Measurements from ENCODE around the gene PGAM5. TPM values are rescaled to one million over a fixed set of nuclear protein-coding genes. Genes with fewer than 3 reads are reported as not detected.
"Not testable (repeated sequence)": the region's sequence is repeated elsewhere in the genome, so short reads cannot be mapped to it uniquely, and the experiment has no call there.

The PGAM5 gene
- total RNA-seq, 1 donor from 2014 or later, result 80.7 TPM

- no peaks in the 10 kb centered on the region for H3K27me3 Mint-ChIP-seq (ENCODE audit: low read depth)
- no peak overlapping the region for H3K27ac Mint-ChIP-seq
These were observed 36.8 kb downstream of the PGAM5 start for GRCh38 chr12:132747395-132747794.

DNA sequence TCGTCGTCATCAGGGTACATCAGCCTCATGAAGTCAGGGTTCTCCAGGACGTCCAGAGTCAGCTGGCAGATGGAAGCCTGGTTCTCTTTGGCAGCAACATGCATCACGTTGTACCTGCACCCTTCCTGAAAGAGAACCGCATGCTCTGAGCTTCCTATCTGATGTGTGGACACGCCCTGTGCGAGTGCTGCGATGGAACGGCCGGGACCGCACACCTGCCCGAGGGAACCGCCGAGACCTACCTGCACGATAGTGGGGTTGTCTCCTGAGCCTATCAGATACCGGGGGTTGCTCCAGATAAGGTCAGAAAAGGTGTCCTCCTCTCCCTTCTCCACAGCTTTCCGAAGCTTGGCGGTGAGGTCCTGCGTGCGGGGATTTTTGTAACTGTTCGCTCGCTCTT is 37.3 kb downstream of the PGAM5 start:
- no peaks in the 10 kb centered on the region for H3K9me3 Mint-ChIP-seq
- peaks cover 3% of the 10 kb centered on the region for H3K4me1 Mint-ChIP-seq (ENCODE audit: low read depth)
- H3K4me3 Mint-ChIP-seq (ENCODE audit: low read depth), result no peak overlapping the region
- H3K27ac Mint-ChIP-seq, result no peak overlapping the region
- peaks cover 86% of the 10 kb centered on the region for H3K36me3 Mint-ChIP-seq (ENCODE audit: low read depth)
- DNase-seq (ENCODE audit: low spot score), result no peak
- intact Hi-C loops (cut with micrococcal nuclease), result no loop called here
- H3K27me3 Mint-ChIP-seq (ENCODE audit: low read depth), result no peaks in the 10 kb centered on the region

More at GRCh38 chr12:132747395-132747794, 36.8 kb downstream of the PGAM5 start:
- DNase-seq (ENCODE audit: low spot score), result no peak
- H3K4me1 Mint-ChIP-seq (ENCODE audit: low read depth), result peaks cover 7% of the 10 kb centered on the region
- intact Hi-C loops (cut with micrococcal nuclease), result no loop called here
- no peak overlapping the region for H3K4me3 Mint-ChIP-seq (ENCODE audit: low read depth)
- no peaks in the 10 kb centered on the region for H3K9me3 Mint-ChIP-seq
- peaks cover 88% of the 10 kb centered on the region for H3K36me3 Mint-ChIP-seq (ENCODE audit: low read depth)

DNA sequence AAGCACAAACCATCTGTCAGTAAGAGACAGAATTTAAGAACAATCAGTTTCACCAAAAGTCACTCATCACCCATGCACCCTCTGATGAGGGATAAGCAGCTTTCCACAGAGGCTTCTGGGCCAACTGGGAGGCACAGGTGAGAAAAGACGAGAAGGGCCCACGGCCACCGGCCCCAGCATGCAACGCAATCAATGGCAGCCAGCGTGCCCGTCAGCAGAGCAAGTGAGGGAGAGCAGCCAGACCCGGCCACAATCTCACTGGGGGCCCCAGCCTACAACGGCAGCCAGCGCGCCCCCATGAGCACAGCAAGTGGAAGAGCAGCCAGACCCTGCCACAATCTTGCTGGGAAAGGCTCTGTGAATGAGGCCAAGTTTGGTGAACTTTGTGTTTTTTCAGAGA is 37.7 kb downstream of the PGAM5 start:
- Mint-ChIP-seq H3K27me3 (ENCODE audit: low read depth) (no peaks in the 10 kb centered on the region), H3K4me3 (ENCODE audit: low read depth) (no peak overlapping the region), H3K4me1 (ENCODE audit: low read depth) (peaks cover 3% of the 10 kb centered on the region), H3K27ac (no peak overlapping the region), H3K9me3 (no peaks in the 10 kb centered on the region), H3K36me3 (ENCODE audit: low read depth) (peaks cover 85% of the 10 kb centered on the region)
- no peak for DNase-seq (ENCODE audit: low spot score)
- intact Hi-C loops (cut with micrococcal nuclease), result no loop called here

DNA sequence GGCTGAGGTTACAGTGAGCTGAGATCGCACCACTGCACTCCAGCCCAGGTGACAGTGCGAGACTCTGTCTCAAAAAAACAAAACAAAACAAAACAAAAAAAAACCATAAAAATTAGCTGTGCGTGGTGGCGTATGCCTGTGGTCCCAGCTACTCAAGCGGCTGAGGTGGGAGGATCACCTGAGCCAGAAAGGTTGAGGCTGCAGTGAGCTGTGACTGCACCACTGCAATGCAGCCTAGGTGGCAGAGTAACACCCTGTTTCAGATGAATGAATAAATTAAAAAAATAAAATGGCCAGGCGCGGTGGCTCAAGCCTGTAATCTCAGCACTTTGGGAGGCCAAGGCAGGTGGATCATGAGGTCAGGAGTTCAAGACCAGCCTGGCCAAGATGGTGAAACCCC is 43.0 kb downstream of the PGAM5 start:
- H3K4me3 Mint-ChIP-seq (ENCODE audit: low read depth); H3K9me3 Mint-ChIP-seq; intact Hi-C loops (cut with micrococcal nuclease); H3K27me3 Mint-ChIP-seq (ENCODE audit: low read depth); DNase-seq (ENCODE audit: low spot score); H3K4me1 Mint-ChIP-seq (ENCODE audit: low read depth); H3K27ac Mint-ChIP-seq: not testable (repeated sequence)
- H3K36me3 Mint-ChIP-seq (ENCODE audit: low read depth), result peaks cover 66% of the 10 kb centered on the region

DNA sequence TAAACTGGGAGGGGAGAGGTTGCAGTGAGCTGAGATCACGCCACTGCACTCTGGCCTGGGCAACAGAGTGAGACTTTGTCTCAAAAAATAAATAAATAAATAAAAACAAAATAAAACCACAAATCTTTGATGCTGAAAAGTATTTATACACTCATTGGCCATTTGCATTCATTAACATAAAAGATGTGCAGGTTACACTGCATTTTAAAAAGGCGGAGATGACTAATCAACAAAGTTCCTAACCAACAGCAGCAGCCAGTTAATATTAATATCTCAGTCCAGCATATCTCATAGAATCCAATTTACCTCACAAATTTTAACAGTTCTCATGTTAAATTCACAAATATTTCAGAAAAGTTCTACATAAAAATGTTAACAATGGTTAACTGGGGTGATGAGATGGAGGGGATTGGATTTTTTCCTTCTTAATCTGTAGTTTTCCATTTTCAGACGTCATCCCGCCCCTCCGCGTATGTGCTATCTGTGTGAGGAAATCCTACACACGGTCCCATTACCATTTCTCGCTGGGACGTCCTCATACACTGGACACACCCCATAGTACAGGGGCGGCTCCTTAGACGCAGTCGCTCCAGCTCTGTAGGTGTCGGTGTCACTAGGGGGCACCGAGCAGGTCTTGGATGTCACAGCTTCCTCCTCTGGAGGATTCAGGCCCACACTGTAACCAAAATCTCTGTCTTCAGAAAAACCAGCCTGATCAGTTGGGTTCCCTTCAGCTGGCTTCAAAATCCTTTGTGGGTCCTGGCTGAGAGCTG is 43.7 kb downstream of the PGAM5 start:
- DNase-seq (ENCODE audit: low spot score), result no peak
- peaks cover 59% of the 10 kb centered on the region for H3K36me3 Mint-ChIP-seq (ENCODE audit: low read depth)
- no peak overlapping the region for H3K4me3 Mint-ChIP-seq (ENCODE audit: low read depth)
- no peaks in the 10 kb centered on the region for H3K9me3 Mint-ChIP-seq
- no peaks in the 10 kb centered on the region for H3K27me3 Mint-ChIP-seq (ENCODE audit: low read depth)
- peaks cover 6% of the 10 kb centered on the region for H3K4me1 Mint-ChIP-seq (ENCODE audit: low read depth)
- intact Hi-C loops (cut with micrococcal nuclease), result no loop called here
- no peak overlapping the region for H3K27ac Mint-ChIP-seq

DNA sequence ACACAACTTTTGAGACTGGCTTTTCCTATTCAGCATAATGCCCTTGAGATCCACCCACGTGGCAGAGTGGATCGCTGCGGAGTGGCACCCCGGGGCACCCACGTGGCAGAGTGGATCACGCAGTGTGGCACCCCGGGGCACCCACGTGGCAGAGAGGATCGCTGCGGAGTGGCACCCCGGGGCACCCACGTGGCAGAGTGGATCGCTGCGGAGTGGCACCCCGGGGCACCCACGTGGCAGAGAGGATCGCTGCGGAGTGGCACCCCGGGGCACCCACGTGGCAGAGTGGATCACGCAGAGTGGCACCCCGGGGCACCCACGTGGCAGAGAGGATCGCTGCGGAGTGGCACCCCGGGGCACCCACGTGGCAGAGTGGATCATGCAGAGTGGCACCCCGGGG is 48.2 kb downstream of the PGAM5 start:
- H3K27me3 Mint-ChIP-seq (ENCODE audit: low read depth); DNase-seq (ENCODE audit: low spot score); intact Hi-C loops (cut with micrococcal nuclease); H3K4me3 Mint-ChIP-seq (ENCODE audit: low read depth); H3K27ac Mint-ChIP-seq; H3K9me3 Mint-ChIP-seq: not testable (repeated sequence)
- peaks cover 18% of the 10 kb centered on the region for H3K4me1 Mint-ChIP-seq (ENCODE audit: low read depth)
- peaks cover 44% of the 10 kb centered on the region for H3K36me3 Mint-ChIP-seq (ENCODE audit: low read depth)

- H3K9me3 Mint-ChIP-seq, result no peaks in the 10 kb centered on the region
- H3K36me3 Mint-ChIP-seq (ENCODE audit: low read depth), result peaks cover 41% of the 10 kb centered on the region
- H3K4me3 Mint-ChIP-seq (ENCODE audit: low read depth), result no peak overlapping the region
- H3K27me3 Mint-ChIP-seq (ENCODE audit: low read depth), result no peaks in the 10 kb centered on the region
- no peak overlapping the region for H3K27ac Mint-ChIP-seq
- no peak for DNase-seq (ENCODE audit: low spot score)
- intact Hi-C loops (cut with micrococcal nuclease), result no loop called here
- H3K4me1 Mint-ChIP-seq (ENCODE audit: low read depth), result peaks cover 18% of the 10 kb centered on the region
These were observed 48.7 kb downstream of the PGAM5 start for GRCh38 chr12:132759359-132759758.

DNA sequence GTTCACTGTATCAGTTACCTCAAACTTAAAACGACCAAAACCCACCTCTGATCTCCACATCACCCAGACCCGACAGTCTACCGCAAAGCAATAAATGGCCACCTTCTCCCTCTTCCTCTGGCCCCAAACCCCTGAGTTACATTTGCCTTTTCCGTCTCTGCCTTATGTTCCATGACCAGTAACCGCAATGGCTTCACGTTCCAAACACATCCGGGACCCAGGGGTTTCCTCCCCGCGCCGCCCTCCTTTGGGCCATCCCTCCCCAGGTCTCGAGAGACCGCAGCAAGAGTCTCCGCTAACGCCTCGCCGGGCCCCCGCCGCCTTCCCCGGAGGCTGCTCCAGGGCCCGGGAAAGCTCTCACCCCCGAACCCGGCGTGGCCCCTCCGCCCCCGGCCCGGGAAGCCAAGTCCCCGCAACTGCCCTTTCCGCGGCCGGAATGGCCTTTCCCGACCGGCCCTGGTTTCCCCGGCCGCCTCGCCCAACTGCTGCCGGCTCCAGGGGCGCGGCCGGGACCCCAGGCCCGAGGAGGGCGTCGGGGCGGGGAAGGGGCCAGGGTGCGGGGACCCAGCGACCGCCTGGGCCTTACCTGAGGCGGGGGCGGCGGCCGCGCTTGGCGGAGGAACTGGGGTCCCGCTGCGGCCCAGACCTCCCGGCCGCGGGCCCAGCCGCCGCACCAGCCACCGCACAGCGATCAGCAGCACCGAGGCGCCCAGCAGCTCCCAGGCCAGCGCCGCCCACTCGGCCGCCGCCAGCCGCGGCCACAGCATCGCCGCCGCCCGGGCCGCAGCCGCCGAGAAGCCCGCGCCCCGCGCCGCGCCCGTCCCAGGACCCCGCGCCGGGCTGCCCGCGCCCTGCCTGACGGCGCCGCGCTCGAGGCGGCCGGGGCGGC is 50.6 kb downstream of the PGAM5 start, which contains the start of gene ANKLE2:
Gene ANKLE2, minus strand, starts transcription at position 801 of the 889 bp plus-strand sequence. Its CDS starts 34 bp downstream, at position 767.
- DNase-seq (ENCODE audit: low spot score), result peak; percentile 74
- intact Hi-C loops (cut with micrococcal nuclease), result loop anchor here (2.0 to 10.0 kb wide), 6 partner anchors 46 to 321 kb away; partner anchors contain the start of genes GOLGA3, PGAM5, POLE and PXMP2
- H3K27me3 Mint-ChIP-seq (ENCODE audit: low read depth), result no peaks in the 10 kb centered on the region
- peak within 1 kb of the TSS; percentile 94 for H3K4me3 Mint-ChIP-seq (ENCODE audit: low read depth)
- H3K4me1 Mint-ChIP-seq (ENCODE audit: low read depth), result peaks cover 19% of the 10 kb centered on the region
- peaks cover 32% of the 10 kb centered on the region for H3K36me3 Mint-ChIP-seq (ENCODE audit: low read depth)
- H3K27ac Mint-ChIP-seq, result peak within 1 kb of the TSS; percentile 97
- H3K9me3 Mint-ChIP-seq, result no peaks in the 10 kb centered on the region

DNA sequence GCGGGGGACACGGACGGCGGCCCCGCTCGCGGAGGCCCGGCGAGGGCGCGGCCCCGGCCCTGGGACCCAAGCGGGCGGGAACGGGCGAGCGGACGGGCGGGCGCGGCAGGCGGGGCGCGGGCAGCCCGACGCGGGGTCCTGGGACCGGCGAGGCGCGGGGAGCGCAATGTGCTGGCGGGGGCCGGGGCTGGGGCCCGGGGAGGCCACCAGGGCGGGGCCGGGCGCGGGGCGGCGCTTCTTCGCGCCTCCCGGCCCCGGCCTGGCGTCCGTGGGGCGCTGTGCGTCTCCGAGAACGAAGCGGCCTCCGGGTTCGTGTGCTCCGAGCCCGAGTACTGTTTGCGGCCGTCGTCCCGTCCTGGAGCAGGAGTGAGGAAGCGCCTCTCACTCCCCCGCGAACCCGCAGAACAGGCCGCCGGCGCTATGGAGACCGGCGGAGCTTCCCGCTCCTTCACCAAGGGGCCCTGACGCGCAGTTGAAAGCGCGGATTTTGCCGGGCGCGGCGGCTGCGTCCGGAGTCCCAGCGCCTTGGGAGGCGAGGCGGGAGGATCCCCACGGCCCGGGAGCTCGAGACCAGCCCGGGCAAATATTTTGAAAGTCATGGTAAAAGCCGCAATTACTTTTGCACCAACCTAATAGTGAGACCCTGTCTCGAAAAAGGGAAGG is 51.4 kb downstream of the PGAM5 start:
- H3K4me1 Mint-ChIP-seq (ENCODE audit: low read depth), result peaks cover 17% of the 10 kb centered on the region
- peak overlapping the region; percentile 60 for H3K27ac Mint-ChIP-seq
- DNase-seq (ENCODE audit: low spot score), result peak; percentile 81
- H3K9me3 Mint-ChIP-seq, result no peaks in the 10 kb centered on the region
- no peaks in the 10 kb centered on the region for H3K27me3 Mint-ChIP-seq (ENCODE audit: low read depth)
- H3K4me3 Mint-ChIP-seq (ENCODE audit: low read depth), result peak overlapping the region; percentile 71
- intact Hi-C loops (cut with micrococcal nuclease), result loop anchor here (1.0 to 10.0 kb wide), 8 partner anchors 47 to 369 kb away; partner anchors contain the start of genes CHFR, GOLGA3, PGAM5 and POLE
- H3K36me3 Mint-ChIP-seq (ENCODE audit: low read depth), result peaks cover 27% of the 10 kb centered on the region

- intact Hi-C loops (cut with micrococcal nuclease), result loop anchor here (5.0 to 10.0 kb wide), 4 partner anchors 49 to 318 kb away; partner anchors contain the start of genes GOLGA3, PGAM5 and ZNF140
- no peak overlapping the region for H3K27ac Mint-ChIP-seq
- H3K27me3 Mint-ChIP-seq (ENCODE audit: low read depth), result no peaks in the 10 kb centered on the region
- no peak overlapping the region for H3K4me3 Mint-ChIP-seq (ENCODE audit: low read depth)
- peaks cover 22% of the 10 kb centered on the region for H3K36me3 Mint-ChIP-seq (ENCODE audit: low read depth)
- H3K4me1 Mint-ChIP-seq (ENCODE audit: low read depth), result peaks cover 19% of the 10 kb centered on the region
- no peaks in the 10 kb centered on the region for H3K9me3 Mint-ChIP-seq
- DNase-seq (ENCODE audit: low spot score), result no peak
These were observed 53.6 kb downstream of the PGAM5 start for GRCh38 chr12:132764231-132764630.

DNA sequence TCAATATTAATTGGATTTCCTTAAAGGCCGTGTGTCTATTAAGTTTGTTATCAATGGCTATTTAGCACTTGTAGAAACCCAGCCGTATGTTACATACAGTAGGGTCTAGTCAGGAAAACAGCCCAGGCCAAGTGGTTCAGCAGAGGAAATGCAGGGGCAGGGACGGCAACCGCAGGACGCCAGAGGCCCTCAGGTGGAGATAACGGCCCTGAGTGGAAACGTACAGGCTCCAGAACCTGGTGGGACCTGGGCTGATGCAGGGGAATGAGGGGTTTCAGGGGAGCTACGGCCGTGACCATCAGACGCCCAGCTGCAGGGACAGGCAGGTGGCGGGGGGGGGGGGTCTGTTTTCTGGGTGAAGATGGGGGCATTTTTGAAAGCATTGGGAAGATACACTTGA is 54.7 kb downstream of the PGAM5 start:
- Mint-ChIP-seq H3K36me3 (ENCODE audit: low read depth) (peaks cover 29% of the 10 kb centered on the region), H3K4me1 (ENCODE audit: low read depth) (peaks cover 17% of the 10 kb centered on the region), H3K4me3 (ENCODE audit: low read depth) (no peak overlapping the region), H3K27ac (no peak overlapping the region), H3K9me3 (no peaks in the 10 kb centered on the region), H3K27me3 (ENCODE audit: low read depth) (no peaks in the 10 kb centered on the region)
- no peak for DNase-seq (ENCODE audit: low spot score)
- intact Hi-C loops (cut with micrococcal nuclease), result loop anchor here (10.0 kb wide), 1 partner anchor 51 kb away; the partner anchor contains the start of gene PGAM5

GRCh38 chr12:132766380-132767085 is 55.9 kb downstream of the PGAM5 start:
- DNase-seq (ENCODE audit: low spot score), result no peak
- peaks cover 27% of the 10 kb centered on the region for H3K36me3 Mint-ChIP-seq (ENCODE audit: low read depth)
- H3K4me1 Mint-ChIP-seq (ENCODE audit: low read depth), result peaks cover 19% of the 10 kb centered on the region
- intact Hi-C loops (cut with micrococcal nuclease), result loop anchor here (10.0 kb wide), 1 partner anchor 52 kb away; the partner anchor contains the start of gene PGAM5
- H3K9me3 Mint-ChIP-seq, result no peaks in the 10 kb centered on the region
- H3K4me3 Mint-ChIP-seq (ENCODE audit: low read depth), result no peak overlapping the region
- no peaks in the 10 kb centered on the region for H3K27me3 Mint-ChIP-seq (ENCODE audit: low read depth)
- no peak overlapping the region for H3K27ac Mint-ChIP-seq

Measured in activated T-helper 2 cell treated with anti-CD3 and anti-CD28 coated beads, Interferon-gamma antibody, Interleukin-2, Interleukin-4, amounts not matched to agents 10 μg/mL and 5 μg/mL and 100 μg/mL, durations not matched to agents 14 hours and 24 hours and 36 hours (primary cell).